Astrocyte (in vitro differentiated cells and primary cell): ENCODE data around the gene ESAM. TPM values are rescaled to one million over a fixed set of nuclear protein-coding genes. Genes with fewer than 3 reads are reported as not detected.

Experiments
- DNase-seq: peaks from one replicate; pipeline ENCODE4 v3.0.0-alpha.2; 2010; ENCODE audit warnings: low read depth
- FAIRE-seq: peaks from 2 replicates; lab custom pipeline; 2011; peaks lifted over from hg19 to GRCh38; lab: Jason Lieb, UNC
- H2AFZ ChIP-seq: 2 replicates; pipeline ENCODE4 v1.6.0; 2012; ENCODE audit warnings: low read depth, low read length, inconsistent platforms
- H3K27ac ChIP-seq: 2 replicates; pipeline ENCODE4 v1.5.1; 2011; ENCODE audit warnings: low read depth, low read length, inconsistent platforms
- H3K27me3 ChIP-seq: 2 replicates; pipeline ENCODE4 v1.6.0; 2011; ENCODE audit warnings: low read length, inconsistent platforms; ENCODE audit not compliant: insufficient read depth
- H3K36me3 ChIP-seq: 2 replicates; pipeline ENCODE4 v1.5.1; 2011; ENCODE audit warnings: low read length, inconsistent platforms; ENCODE audit not compliant: insufficient read depth
- H3K4me1 ChIP-seq: 2 replicates; pipeline ENCODE4 v1.5.1; 2011; ENCODE audit warnings: low read length, inconsistent platforms; ENCODE audit not compliant: insufficient read depth
- H3K4me2 ChIP-seq: 2 replicates; pipeline ENCODE4 v1.6.0; 2012; ENCODE audit warnings: low read length, inconsistent platforms
- H3K4me3 ChIP-seq: 2 replicates; pipeline ENCODE4 v1.5.1; 2011; ENCODE audit warnings: low read depth, mild to moderate bottlenecking, low read length, inconsistent platforms; ENCODE audit not compliant: insufficient read depth
- H3K79me2 ChIP-seq: 2 replicates; pipeline ENCODE4 v1.6.0; 2012; ENCODE audit warnings: mild to moderate bottlenecking, low read length, inconsistent platforms; ENCODE audit not compliant: insufficient read depth
- H3K9ac ChIP-seq: 2 replicates; pipeline ENCODE4 v1.6.0; 2012; ENCODE audit warnings: mild to moderate bottlenecking, low read length, inconsistent platforms
- H3K9me3 ChIP-seq: 2 replicates; pipeline ENCODE4 v1.5.1; 2012; ENCODE audit warnings: low read depth, mild to moderate bottlenecking, low read length, inconsistent platforms; ENCODE audit not compliant: insufficient read depth
- H4K20me1 ChIP-seq: 2 replicates; pipeline ENCODE4 v1.6.0; 2012; ENCODE audit warnings: low read length, inconsistent platforms; ENCODE audit not compliant: insufficient read depth
- H3K27ac Mint-ChIP-seq: one replicate; pipeline ENCODE4 v1.8.0; 2021; ENCODE audit warnings: mild to moderate bottlenecking, mixed read lengths; ENCODE audit not compliant: unreplicated experiment
- H3K27me3 Mint-ChIP-seq: one replicate; pipeline ENCODE4 v1.8.0; 2021; ENCODE audit warnings: low read depth, mixed read lengths; ENCODE audit not compliant: unreplicated experiment
- H3K36me3 Mint-ChIP-seq: one replicate; pipeline ENCODE4 v1.8.0; 2021; ENCODE audit warnings: low read depth, mixed read lengths; ENCODE audit not compliant: unreplicated experiment
- H3K4me1 Mint-ChIP-seq: one replicate; pipeline ENCODE4 v1.8.0; 2021; ENCODE audit warnings: low read depth, mixed read lengths; ENCODE audit not compliant: unreplicated experiment
- H3K4me3 Mint-ChIP-seq: one replicate; pipeline ENCODE4 v1.8.0; 2021; ENCODE audit warnings: mild to moderate bottlenecking, moderate library complexity, mixed read lengths; ENCODE audit not compliant: unreplicated experiment
- H3K9me3 Mint-ChIP-seq: one replicate; pipeline ENCODE4 v1.8.0; 2021; ENCODE audit warnings: mild to moderate bottlenecking, mixed read lengths; ENCODE audit not compliant: unreplicated experiment
- CTCF ChIP-seq: IDR thresholded peaks from 2 replicates; pipeline ENCODE4 v1.5.1; 2011; ENCODE audit warnings: low read depth, mild to moderate bottlenecking, inconsistent platforms, low read length, moderate library complexity; ENCODE audit not compliant: insufficient read depth
- EZH2 ChIP-seq: IDR thresholded peaks from 2 replicates; pipeline ENCODE4 v1.6.1; 2012; ENCODE audit warnings: mild to moderate bottlenecking, low read length, inconsistent platforms; ENCODE audit not compliant: insufficient read depth
- total RNA-seq: library from RNA; stranded (reverse); gene quantifications from 2 replicates; pipeline ENCODE4 v1.2.1, GENCODE V29; 2021

Gene ESAM
- total RNA-seq, 1 donor from 2014 or later = 22.0 TPM

GRCh38 chr11:124739479-124740276 lies 22.4 kb downstream of the ESAM start, which contains the start of gene NRGN:
Gene NRGN, plus strand, starts transcription at chr11:124739942. Its CDS starts 143 bp downstream, at chr11:124740085.
- Histone ChIP-seq H3K27me3 (peaks cover 12% of the 10 kb centered on the region), H2AFZ (peak within 1 kb of the TSS; percentile 95), H3K4me2 (peak within 1 kb of the TSS; percentile 99), H3K27ac (no peak within 1 kb of the TSS), H3K9ac (peak within 1 kb of the TSS; percentile 69), H3K79me2 (no peaks in the 10 kb centered on the region), H3K4me3 (peak within 1 kb of the TSS; percentile 65), H3K4me1 (peaks cover 5% of the 10 kb centered on the region), H3K9me3 (no peaks in the 10 kb centered on the region), H4K20me1 (peaks cover 4% of the 10 kb centered on the region), H3K36me3 (no peaks in the 10 kb centered on the region)
- Mint-ChIP-seq H3K4me3 (peak within 1 kb of the TSS; percentile 86), H3K27ac (no peak within 1 kb of the TSS), H3K4me1 (peaks cover 7% of the 10 kb centered on the region), H3K9me3 (peaks cover 3% of the 10 kb centered on the region), H3K27me3 (peaks cover 82% of the 10 kb centered on the region), H3K36me3 (peaks cover 4% of the 10 kb centered on the region)
- TF ChIP-seq CTCF (no peak), EZH2 (peak; percentile 46)
- DNase-seq (peak; percentile 67), FAIRE-seq (no peak)

- H3K4me1 ChIP-seq = peaks cover 5% of the 10 kb centered on the region
- peaks cover 3% of the 10 kb centered on the region for H3K9me3 Mint-ChIP-seq
- peaks cover 82% of the 10 kb centered on the region for H3K27me3 Mint-ChIP-seq
- no peaks in the 10 kb centered on the region for H3K79me2 ChIP-seq
- H3K9ac ChIP-seq = peak overlapping the region; percentile 64
- H3K4me2 ChIP-seq = peak overlapping the region; percentile 99
- H3K36me3 Mint-ChIP-seq = peaks cover 4% of the 10 kb centered on the region
- peak overlapping the region; percentile 60 for H3K4me3 ChIP-seq
- peaks cover 4% of the 10 kb centered on the region for H4K20me1 ChIP-seq
- peak overlapping the region; percentile 87 for H2AFZ ChIP-seq
- H3K27ac ChIP-seq = no peak overlapping the region
- no peak for TF ChIP-seq CTCF
- no peak for TF ChIP-seq EZH2
- H3K27me3 ChIP-seq = peaks cover 13% of the 10 kb centered on the region
- FAIRE-seq (no peak), DNase-seq (no peak)
- peaks cover 7% of the 10 kb centered on the region for H3K4me1 Mint-ChIP-seq
- no peaks in the 10 kb centered on the region for H3K36me3 ChIP-seq
- no peak overlapping the region for H3K27ac Mint-ChIP-seq
- H3K4me3 Mint-ChIP-seq = peak overlapping the region; percentile 86
- H3K9me3 ChIP-seq = no peaks in the 10 kb centered on the region
Observed at GRCh38 chr11:124738713-124739478, 23.2 kb downstream of the ESAM start.
